HT1080 (cell line): ENCODE results near the gene PTCH1. TPM values are rescaled to one million over a fixed set of nuclear protein-coding genes. Genes with fewer than 3 reads are reported as not detected.

Source experiments
- DNase-seq: peaks from one replicate; pipeline ENCODE4 v3.0.0-alpha.2; 2015; ENCODE audit warnings: low read depth
- small RNA-seq: library from RNA; depleted of rRNA; stranded (forward); fragments of <200 nt; gene quantifications from one replicate; pipeline ENCODE3, GENCODE V24; 2014
- total RNA-seq: library from RNA; depleted of rRNA; stranded (reverse); fragments of >200 nt; shearing (Covaris generic); gene quantifications from 2 replicates; pipeline ENCODE4 v1.2.3, GENCODE V29; 2014; rRNA removed

The PTCH1 gene
- total RNA-seq, 1 experiment from 2014 or later = 2.1 TPM

DNA sequence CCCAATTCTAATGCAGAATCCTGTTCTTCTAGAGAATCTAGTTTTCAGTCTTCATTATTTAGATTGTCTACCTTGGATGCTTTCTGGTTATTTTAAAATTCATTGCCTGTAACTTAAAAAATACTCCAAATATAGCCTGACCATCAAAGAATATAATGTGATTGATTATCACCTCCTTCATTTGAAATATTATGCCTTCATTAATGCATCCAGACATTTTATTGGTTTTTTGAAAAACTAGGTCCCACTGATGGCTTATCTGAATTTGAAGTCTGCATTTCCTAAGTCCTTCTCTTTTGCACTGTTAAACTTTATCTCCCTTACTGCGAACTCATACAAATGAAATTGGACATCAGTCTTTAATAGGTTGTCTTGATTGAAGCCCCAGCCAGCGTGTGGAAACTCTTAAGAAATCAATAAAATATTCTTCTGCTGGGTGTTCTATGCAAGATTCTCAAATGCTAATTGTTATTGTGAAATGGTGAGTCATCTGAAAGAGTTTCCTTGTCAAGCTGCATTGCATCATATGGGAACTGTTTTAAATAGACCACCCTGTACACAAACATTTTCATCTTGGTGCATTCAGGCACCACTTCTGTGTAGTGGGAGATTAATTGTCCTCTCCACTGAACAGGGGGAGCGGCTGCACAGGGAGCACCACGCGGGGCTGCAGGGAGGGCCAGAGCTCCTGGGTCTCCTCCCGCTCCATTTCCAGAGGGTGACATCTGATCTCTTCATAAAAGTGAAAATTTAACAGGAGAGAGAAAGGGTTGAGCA, 106.9 kb downstream of the PTCH1 start:
- DNase-seq = peak; percentile 29

DNA sequence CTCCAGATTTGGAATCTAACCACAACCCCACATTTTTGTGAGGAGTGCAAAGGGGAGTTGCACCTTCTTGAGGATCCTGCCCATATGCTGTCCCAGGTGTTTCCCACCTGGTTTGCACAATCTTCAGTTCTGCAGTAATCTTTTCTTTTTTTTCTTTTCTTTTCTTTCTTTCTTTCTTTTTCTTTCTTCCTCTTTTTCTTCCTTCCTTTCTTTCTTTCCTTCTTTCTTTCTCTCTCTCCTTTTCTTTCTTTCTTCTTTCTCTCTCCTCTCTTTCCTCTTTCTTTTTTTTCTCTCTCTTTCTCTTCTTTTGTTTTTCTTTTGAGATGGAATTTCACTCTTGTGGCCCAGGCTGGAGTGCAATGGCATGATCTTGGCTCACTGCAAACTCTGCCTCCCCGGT, 109.2 kb downstream of the PTCH1 start:
- no peak for DNase-seq

DNA sequence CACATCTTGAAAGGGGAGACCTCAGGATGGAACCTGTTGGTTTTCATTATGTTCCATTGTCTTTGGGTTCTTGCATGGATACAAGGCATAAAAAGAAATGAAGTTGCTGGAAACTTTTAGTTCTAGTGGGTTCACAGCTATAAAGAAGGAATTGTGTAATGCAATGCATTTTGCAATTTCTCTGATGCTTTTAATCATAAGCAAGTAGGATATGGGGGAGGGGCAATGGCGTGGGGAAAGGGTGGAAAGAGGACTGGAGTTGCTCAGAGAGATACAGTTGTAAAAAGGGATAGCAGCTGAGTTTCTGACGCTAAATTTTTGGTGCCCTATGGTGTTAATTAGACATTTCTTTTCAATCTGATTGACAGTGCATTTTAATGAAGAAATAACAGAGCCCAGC, 110.7 kb downstream of the PTCH1 start:
- no peak for DNase-seq

DNA sequence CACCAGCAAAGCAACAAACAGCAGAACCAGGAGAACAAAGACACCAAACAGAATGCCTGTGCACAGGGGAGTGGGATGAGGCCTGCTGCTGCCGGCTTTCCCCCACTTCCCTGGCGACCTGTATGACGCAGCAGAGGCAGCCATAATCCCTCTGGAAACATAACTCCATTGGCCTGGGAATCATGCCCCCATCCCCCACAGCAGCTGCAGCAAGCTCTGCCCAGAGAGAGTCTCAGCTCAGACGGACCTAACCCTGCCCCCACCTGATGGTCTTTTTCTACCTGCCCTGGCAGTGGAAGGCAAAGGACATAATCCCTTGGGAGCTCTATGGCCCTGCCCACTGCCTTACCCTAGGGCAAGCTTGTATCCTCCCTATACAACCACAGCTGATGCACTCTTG, 117.5 kb downstream of the PTCH1 start:
- DNase-seq = no peak

Small RNA genes within 50 kb of the gene (small RNA-seq; reads per million reads assigned to genes)
- gene MT1P1 = not detected

Other genes with a start within 250 kb of the PTCH1 start
- 5.6 and 6.8 TPM in 2 replicates for gene FANCC, start 199.3 kb downstream of the PTCH1 start, total RNA-seq